H1 (cell line): ENCODE results near the gene QSOX1. TPM values are rescaled to one million over a fixed set of nuclear protein-coding genes. Genes with fewer than 3 reads are reported as not detected.

Experiments
- CTCF ChIA-PET: fragments of 300-600 bp; sonication (Branson Sonifier 250); formaldehyde crosslinking; loops from one replicate; lab custom pipeline; 2021; ENCODE audit not compliant: partially characterized antibody; lab: Charles Lee
- POLR2A ChIA-PET: fragments of 300-600 bp; sonication (Branson Sonifier 250); formaldehyde crosslinking; loops from one replicate; lab custom pipeline; 2021; ENCODE audit warnings: inconsistent platforms; ENCODE audit not compliant: partially characterized antibody; lab: Charles Lee
- DNase-seq, 2 experiments: peaks; one replicate each; pipeline versions ENCODE4 v3.0.0 to v3.0.0-alpha.2; 2010 to 2022; ENCODE audit warnings: low spot score in 2 of 2, low read depth in 1 of 2, mixed read lengths in 1 of 2
- FAIRE-seq: peaks from 2 replicates; lab custom pipeline; 2011; peaks lifted over from hg19 to GRCh38; lab: Jason Lieb, UNC
- H2AFZ ChIP-seq: 2 replicates; pipeline ENCODE4 v1.8.1; 2012; ENCODE audit warnings: low read length, inconsistent platforms
- H2AK5ac ChIP-seq: 2 replicates; pipeline ENCODE4 v1.6.1; 2013; ENCODE audit warnings: low read depth, low read length
- H2BK120ac ChIP-seq: replicated peaks from 2 replicates; pipeline ENCODE3; 2013; ENCODE audit warnings: low read depth, low read length, inconsistent platforms
- H2BK12ac ChIP-seq: 2 replicates; pipeline ENCODE4 v1.6.1; 2013; ENCODE audit warnings: low read depth, low read length
- H2BK15ac ChIP-seq: 2 replicates; pipeline ENCODE4 v1.6.1; 2013; ENCODE audit warnings: low read length
- H2BK20ac ChIP-seq: 2 replicates; pipeline ENCODE4 v1.6.1; 2013; ENCODE audit warnings: low read length
- H2BK5ac ChIP-seq: 2 replicates; pipeline ENCODE4 v1.6.1; 2013; ENCODE audit warnings: low read depth, low read length
- H3K14ac ChIP-seq: 2 replicates; pipeline ENCODE4 v1.6.1; 2013; ENCODE audit warnings: inconsistent platforms; ENCODE audit not compliant: insufficient read length
- H3K18ac ChIP-seq: 2 replicates; pipeline ENCODE4 v1.6.1; 2013; ENCODE audit warnings: low read length; ENCODE audit errors: extremely low read depth
- H3K23ac ChIP-seq: 2 replicates; pipeline ENCODE4 v1.6.1; 2013; ENCODE audit warnings: inconsistent platforms; ENCODE audit not compliant: insufficient read length
- H3K23me2 ChIP-seq: 2 replicates; pipeline ENCODE4 v1.6.1; 2013; ENCODE audit warnings: low read depth, low read length
- H3K27ac ChIP-seq: 2 replicates; pipeline ENCODE4 v1.6.1; 2011; ENCODE audit warnings: low read depth, low read length, inconsistent platforms
- H3K27me3 ChIP-seq, 4 experiments: replicated peaks in 1 of 4; 1 replicate in 1 of 4; 2 replicates in 3 of 4; pipeline versions ENCODE4 v1.6.1 to v1.8.1; 2011 to 2013; ENCODE audit warnings: low read length in 3 of 4, mild to moderate bottlenecking in 3 of 4, inconsistent platforms in 2 of 4, mixed read lengths in 2 of 4, moderate library complexity in 1 of 4; ENCODE audit not compliant: control insufficient read depth in 3 of 4, insufficient read depth in 3 of 4; ENCODE audit errors: extremely low read depth in 1 of 4
- H3K36me3 ChIP-seq, 4 experiments: 2 replicates each; pipeline versions ENCODE4 v1.6.1 to v1.8.1; 2011 to 2013; ENCODE audit warnings: mild to moderate bottlenecking in 4 of 4, low read length in 3 of 4, moderate library complexity in 2 of 4, control low read depth in 1 of 4, inconsistent platforms in 1 of 4; ENCODE audit not compliant: insufficient read depth in 4 of 4, control insufficient read depth in 2 of 4
- H3K4ac ChIP-seq: replicated peaks from 2 replicates; pipeline ENCODE3; 2013; ENCODE audit warnings: low read length, low read depth, mixed read lengths, inconsistent platforms; ENCODE audit not compliant: insufficient read length
- H3K4me1 ChIP-seq, 4 experiments: replicated peaks in 1 of 4; 1 replicate in 1 of 4; 2 replicates in 3 of 4; pipeline versions ENCODE4 v1.6.1 to v1.8.1; 2011 to 2013; ENCODE audit warnings: low read length in 3 of 4, inconsistent platforms in 2 of 4, mixed read lengths in 1 of 4; ENCODE audit not compliant: insufficient read depth in 4 of 4, control insufficient read depth in 3 of 4
- H3K4me2 ChIP-seq, 2 experiments: 2 replicates each; pipeline versions ENCODE4 v1.6.1 to v1.8.1; 2011 to 2013; ENCODE audit warnings: low read depth in 2 of 2, low read length in 2 of 2, control low read depth in 1 of 2, inconsistent platforms in 1 of 2, mild to moderate bottlenecking in 1 of 2; ENCODE audit not compliant: insufficient read depth in 1 of 2
- H3K4me3 ChIP-seq, 4 experiments: fragments of 200-600, 300-600 bp in 1 of 4; sonication (generic), shearing (Covaris generic), sonication (Bioruptor Twin) in 1 of 4; 2 replicates each; pipeline versions ENCODE4 v1.5.1 to v1.8.1; 2011 to 2016; ENCODE audit warnings: low read length in 4 of 4, low read depth in 3 of 4, control low read depth in 2 of 4, inconsistent platforms in 2 of 4, mild to moderate bottlenecking in 2 of 4, mixed read lengths in 1 of 4, moderate library complexity in 1 of 4; ENCODE audit not compliant: insufficient read depth in 2 of 4; ENCODE audit errors: extremely low read depth in 1 of 4
- H3K56ac ChIP-seq: replicated peaks from 2 replicates; pipeline ENCODE3; 2013; ENCODE audit warnings: low read depth, mild to moderate bottlenecking, mixed read lengths, low read length, inconsistent platforms; ENCODE audit not compliant: insufficient read length
- H3K79me1 ChIP-seq: 2 replicates; pipeline ENCODE4 v1.6.1; 2013; ENCODE audit warnings: low read depth, low read length, control low read depth
- H3K79me2 ChIP-seq, 2 experiments: 2 replicates each; pipeline versions ENCODE4 v1.6.1 to v1.8.1; 2012 to 2013; ENCODE audit warnings: low read length in 2 of 2, mild to moderate bottlenecking in 2 of 2, inconsistent platforms in 1 of 2; ENCODE audit not compliant: insufficient read depth in 2 of 2, control insufficient read depth in 1 of 2
- H3K9ac ChIP-seq, 4 experiments: replicated peaks in 1 of 4; 1 replicate in 1 of 4; 2 replicates in 3 of 4; pipeline versions ENCODE4 v1.6.1 to v1.8.1; 2011 to 2013; ENCODE audit warnings: low read depth in 3 of 4, low read length in 3 of 4, control low read depth in 2 of 4, mild to moderate bottlenecking in 2 of 4, moderate library complexity in 2 of 4, inconsistent platforms in 1 of 4; ENCODE audit errors: extremely low read depth in 1 of 4
- H3K9me3 ChIP-seq, 2 experiments: 2 replicates each; pipeline versions ENCODE4 v1.6.1 to v1.8.1; 2012 to 2013; ENCODE audit warnings: mild to moderate bottlenecking in 2 of 2, moderate library complexity in 2 of 2, control low read depth in 1 of 2, inconsistent platforms in 1 of 2, low read depth in 1 of 2, low read length in 1 of 2, mixed read lengths in 1 of 2; ENCODE audit not compliant: insufficient read depth in 2 of 2
- H4K20me1 ChIP-seq, 2 experiments: replicated peaks in 1 of 2; 2 replicates each; pipeline versions ENCODE3 to v1.8.1; 2011 to 2013; ENCODE audit warnings: inconsistent platforms in 2 of 2, low read length in 2 of 2, mild to moderate bottlenecking in 1 of 2; ENCODE audit not compliant: insufficient read depth in 2 of 2, control insufficient read depth in 1 of 2
- H4K5ac ChIP-seq: 2 replicates; pipeline ENCODE4 v1.6.1; 2013; ENCODE audit warnings: low read length, low read depth, mixed read lengths, inconsistent platforms; ENCODE audit not compliant: insufficient read length
- H4K8ac ChIP-seq: 2 replicates; pipeline ENCODE4 v1.8.0; 2013; ENCODE audit warnings: mild to moderate bottlenecking, moderate library complexity, low read length, inconsistent platforms; ENCODE audit not compliant: insufficient read depth; ENCODE audit errors: extremely low read depth
- H4K91ac ChIP-seq: replicated peaks from 2 replicates; pipeline ENCODE3; 2013; ENCODE audit warnings: low read length, mixed read lengths, inconsistent platforms; ENCODE audit not compliant: insufficient read length
- BACH1 ChIP-seq: IDR thresholded peaks from 2 replicates; pipeline ENCODE4 v1.6.1; 2012; ENCODE audit warnings: low read length, improper control_type of control experiment
- CHD1 ChIP-seq: IDR thresholded peaks from 2 replicates; pipeline ENCODE4 v1.6.1; 2012; ENCODE audit warnings: low read depth, low read length, improper control_type of control experiment
- CTBP2 ChIP-seq: IDR thresholded peaks from 2 replicates; pipeline ENCODE4 v1.7.0; 2011; ENCODE audit warnings: borderline replicate concordance, mild to moderate bottlenecking, moderate library complexity, mixed read lengths, low read length; ENCODE audit not compliant: insufficient read depth, insufficient read length
- GABPA ChIP-seq: IDR thresholded peaks from 2 replicates; pipeline ENCODE4 v1.6.1; 2011; ENCODE audit warnings: mild to moderate bottlenecking, low read length, moderate library complexity, borderline replicate concordance; ENCODE audit not compliant: insufficient read depth
- RNF2 ChIP-seq: fragments of 200-900, 300-1000 bp; sonication (generic); IDR thresholded peaks from 2 replicates; pipeline ENCODE4 v1.7.1; 2016; ENCODE audit warnings: borderline replicate concordance, low read depth, mild to moderate bottlenecking, antibody characterized with exemption, low read length; ENCODE audit not compliant: poor library complexity, severe bottlenecking; ENCODE audit errors: missing control alignments
- SIN3A ChIP-seq, 2 experiments: IDR thresholded peaks in 1 of 2; conservative IDR thresholded peaks in 1 of 2; 2 replicates each; pipeline ENCODE4 v1.6.1; 2011 to 2012; ENCODE audit warnings: low read length in 2 of 2, improper control_type of control experiment in 1 of 2, low read depth in 1 of 2, mild to moderate bottlenecking in 1 of 2
- TCF12 ChIP-seq: IDR thresholded peaks from 2 replicates; pipeline ENCODE4 v1.6.1; 2011; ENCODE audit warnings: low read depth, mild to moderate bottlenecking, low read length
- TEAD4 ChIP-seq: IDR thresholded peaks from 2 replicates; pipeline ENCODE4 v1.6.1; 2012; ENCODE audit warnings: low read depth, low read length, inconsistent platforms, mixed read lengths
- WGBS, 2 experiments: shearing (Covaris generic) in 1 of 2; methylation state at CpG; one replicate each; pipeline versions ENCODE4 v1.1.6 to v1.1.7; 2013 to 2015; ENCODE audit warnings: low lambda C conversion rate in 2 of 2, mixed read lengths in 2 of 2, inconsistent platforms in 1 of 2, low coverage in 1 of 2, missing lambda C conversion rate in 1 of 2; ENCODE audit not compliant: insufficient replicate concordance in 2 of 2, insufficient coverage in 1 of 2, insufficient read length in 1 of 2; ENCODE audit errors: extremely low coverage in 1 of 2, missing lambda C conversion rate in 1 of 2; 5-methylcytosine and 5-hydroxymethylcytosine counted together
- polyA plus RNA-seq, 7 experiments: library from polyadenylated mRNA; depleted of rRNA in 3 of 7; stranded (reverse) in 5 of 7; unstranded in 2 of 7; fragments of >200 nt in 5 of 7; fragments of 200-250 nt in 2 of 7; gene quantifications; 1 replicate in 5 of 7; 2 replicates in 1 of 7; 4 replicates in 1 of 7; pipeline versions ENCODE4 v1.2.1 to v1.2.3, GENCODE V29; 2011 to 2013; ENCODE audit warnings: missing spikeins in 2 of 7, mixed read lengths in 2 of 7
- total RNA-seq: library from RNA; stranded (reverse); fragmentation: NEBNext Ultra II Directional; extraction: Animal tissue kit (Norgen Biotek cat#: 25700); gene quantifications from 2 replicates; pipeline ENCODE4 v1.2.1, GENCODE V29; 2021
- TF ChIP-seq, protein P1 (sequence below): IDR thresholded peaks from 2 replicates; pipeline ENCODE4 v1.6.1; 2012; ENCODE audit warnings: inconsistent platforms
- TF ChIP-seq, protein P2 (sequence below): IDR thresholded peaks from 2 replicates; pipeline ENCODE4 v1.6.1; 2011; ENCODE audit warnings: low read length, improper control_type of control experiment

QSOX1 gene
- total and polyA plus RNA-seq, 2 of the 8 experiments (the other 6 are each of a cell fraction or from before 2014, with no cell fraction given) = 97.7 to 123 TPM

DNA sequence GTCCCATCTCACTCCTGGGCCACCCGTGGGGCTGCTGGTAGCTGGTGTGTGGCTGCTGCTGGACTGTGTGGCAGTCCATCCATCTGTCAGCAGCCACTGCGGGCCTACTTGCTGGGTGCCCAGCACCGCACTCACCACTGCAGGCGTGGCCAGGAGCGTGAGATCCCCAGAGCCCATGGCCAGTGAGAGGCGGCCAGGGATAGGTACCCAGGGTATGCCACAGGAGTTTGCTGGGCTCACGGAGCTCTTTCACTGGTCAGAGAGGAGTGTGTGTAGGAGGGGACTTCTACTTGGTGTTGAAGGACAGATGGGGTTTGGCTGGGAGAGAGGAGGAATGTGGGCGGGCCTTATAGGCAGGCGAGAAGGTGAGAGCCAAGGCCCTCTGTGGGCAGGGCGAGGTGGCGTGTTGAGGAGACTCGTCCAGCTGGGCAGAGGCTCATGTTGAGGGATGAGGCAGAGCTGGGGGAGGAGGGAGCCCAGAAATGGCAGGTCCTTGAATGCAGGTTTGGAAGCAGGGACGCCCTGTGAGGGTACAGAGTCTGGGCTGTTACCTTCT is 15.0 kb downstream of the QSOX1 start:
- H3K79me2 ChIP-seq = no peaks in the 10 kb centered on the region
- H3K4ac ChIP-seq = no peak overlapping the region
- no peaks in the 10 kb centered on the region for H3K23me2 ChIP-seq
- H2BK12ac ChIP-seq = no peak overlapping the region; the same call in 1 of the 2 replicates
- no peak overlapping the region for H2AK5ac ChIP-seq
- H2AFZ ChIP-seq = no peak overlapping the region
- no peak overlapping the region; the same call in 1 of the 2 replicates for H2BK5ac ChIP-seq
- 86% methylated on average over 13 of the region's 13 CpGs; no CpG with 5 or more reads in 1 of the 2 experiments for WGBS, 2 experiments
- H3K18ac ChIP-seq = no peak overlapping the region
- no peak for FAIRE-seq
- no peaks in the 10 kb centered on the region for H3K27me3 ChIP-seq
- H3K36me3 ChIP-seq = no peaks in the 10 kb centered on the region; a peak in 2 of 8 replicates
- H3K9ac ChIP-seq = no peak overlapping the region
- no peak overlapping the region for H3K27ac ChIP-seq
- no peak overlapping the region for H3K4me2 ChIP-seq
- no peak overlapping the region for H4K5ac ChIP-seq
- H2BK120ac ChIP-seq = no peak overlapping the region
- POLR2A ChIA-PET = interaction anchor here (1.5 to 7.1 kb wide), 2 partner anchors 15 to 65 kb away, joined by 6 to 36 read pairs; partner anchors contain the start of gene QSOX1
- no peak overlapping the region for H3K14ac ChIP-seq
- peaks cover 6 to 19% (median 14%) of the 10 kb centered on the region in 4 experiments for H3K4me1 ChIP-seq
- no peak overlapping the region for H3K4me3 ChIP-seq
- no peak overlapping the region for H3K23ac ChIP-seq
- H4K91ac ChIP-seq = no peak overlapping the region
- H2BK15ac ChIP-seq = no peak overlapping the region
- peaks cover 13% of the 10 kb centered on the region for H3K79me1 ChIP-seq
- H3K56ac ChIP-seq = no peak overlapping the region
- no peak overlapping the region; the same call in 1 of the 2 replicates for H4K8ac ChIP-seq
- H2BK20ac ChIP-seq = no peak overlapping the region
- CTCF ChIA-PET = interaction anchor here (0.6 to 11.7 kb wide), 16 partner anchors 13 to 1550 kb away, joined by 3 to 307 read pairs (median 7); partner anchors contain the start of gene QSOX1
- peaks cover 4 to 14% of the 10 kb centered on the region in 2 experiments for H4K20me1 ChIP-seq
- no peak for DNase-seq
- no peaks in the 10 kb centered on the region for H3K9me3 ChIP-seq
- no peak for TF ChIP-seq CHD1
- TF ChIP-seq, protein P1, sequence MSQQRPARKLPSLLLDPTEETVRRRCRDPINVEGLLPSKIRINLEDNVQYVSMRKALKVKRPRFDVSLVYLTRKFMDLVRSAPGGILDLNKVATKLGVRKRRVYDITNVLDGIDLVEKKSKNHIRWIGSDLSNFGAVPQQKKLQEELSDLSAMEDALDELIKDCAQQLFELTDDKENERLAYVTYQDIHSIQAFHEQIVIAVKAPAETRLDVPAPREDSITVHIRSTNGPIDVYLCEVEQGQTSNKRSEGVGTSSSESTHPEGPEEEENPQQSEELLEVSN = no peak
- TF ChIP-seq CTBP2 = no peak
- TF ChIP-seq TCF12 = no peak
- TF ChIP-seq TEAD4 = no peak
- no peak for TF ChIP-seq GABPA
- TF ChIP-seq, protein P2, sequence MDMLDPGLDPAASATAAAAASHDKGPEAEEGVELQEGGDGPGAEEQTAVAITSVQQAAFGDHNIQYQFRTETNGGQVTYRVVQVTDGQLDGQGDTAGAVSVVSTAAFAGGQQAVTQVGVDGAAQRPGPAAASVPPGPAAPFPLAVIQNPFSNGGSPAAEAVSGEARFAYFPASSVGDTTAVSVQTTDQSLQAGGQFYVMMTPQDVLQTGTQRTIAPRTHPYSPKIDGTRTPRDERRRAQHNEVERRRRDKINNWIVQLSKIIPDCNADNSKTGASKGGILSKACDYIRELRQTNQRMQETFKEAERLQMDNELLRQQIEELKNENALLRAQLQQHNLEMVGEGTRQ = no peak
- TF ChIP-seq SIN3A (conservative IDR thresholded peaks at IDR 0.05 in 1 of 2, IDR thresholded peaks at IDR 0.05 in 1 of 2; ENCODE audit: low read depth in 1 of 2, low read length in 2 of 2) = no peak
- TF ChIP-seq RNF2 = no peak
- no peak for TF ChIP-seq BACH1
